PC-9 (cell line): Measurements from ENCODE around the gene TMEM242.

ENCODE experiments used
- EZH2 ChIP-seq: fragments of 200-600 bp; sonication (generic); IDR thresholded peaks from 2 replicates; pipeline ENCODE4 v1.8.0; 2017; ENCODE audit warnings: antibody characterized with exemption, low read depth
- TF ChIP-seq, protein P1 (sequence below): fragments of 200-600 bp; sonication (generic); conservative IDR thresholded peaks from 2 replicates; pipeline ENCODE4 v1.6.1; 2017; ENCODE audit warnings: mixed run types, antibody characterized with exemption, mild to moderate bottlenecking, moderate library complexity

- TF ChIP-seq, protein P1, sequence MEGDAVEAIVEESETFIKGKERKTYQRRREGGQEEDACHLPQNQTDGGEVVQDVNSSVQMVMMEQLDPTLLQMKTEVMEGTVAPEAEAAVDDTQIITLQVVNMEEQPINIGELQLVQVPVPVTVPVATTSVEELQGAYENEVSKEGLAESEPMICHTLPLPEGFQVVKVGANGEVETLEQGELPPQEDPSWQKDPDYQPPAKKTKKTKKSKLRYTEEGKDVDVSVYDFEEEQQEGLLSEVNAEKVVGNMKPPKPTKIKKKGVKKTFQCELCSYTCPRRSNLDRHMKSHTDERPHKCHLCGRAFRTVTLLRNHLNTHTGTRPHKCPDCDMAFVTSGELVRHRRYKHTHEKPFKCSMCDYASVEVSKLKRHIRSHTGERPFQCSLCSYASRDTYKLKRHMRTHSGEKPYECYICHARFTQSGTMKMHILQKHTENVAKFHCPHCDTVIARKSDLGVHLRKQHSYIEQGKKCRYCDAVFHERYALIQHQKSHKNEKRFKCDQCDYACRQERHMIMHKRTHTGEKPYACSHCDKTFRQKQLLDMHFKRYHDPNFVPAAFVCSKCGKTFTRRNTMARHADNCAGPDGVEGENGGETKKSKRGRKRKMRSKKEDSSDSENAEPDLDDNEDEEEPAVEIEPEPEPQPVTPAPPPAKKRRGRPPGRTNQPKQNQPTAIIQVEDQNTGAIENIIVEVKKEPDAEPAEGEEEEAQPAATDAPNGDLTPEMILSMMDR, result no peak
- no peak for TF ChIP-seq EZH2
These were observed 50.2 kb downstream of the TMEM242 start for GRCh38 chr6:157272866-157273755.
